Common myeloid progenitor, CD34-positive (primary cell): ENCODE measurements around the gene OR2G6. TPM values are rescaled to one million over a fixed set of nuclear protein-coding genes. Genes with fewer than 3 reads are reported as not detected.
"Not testable (repeated sequence)": the region's sequence is repeated elsewhere in the genome, so short reads cannot be mapped to it uniquely, and the experiment has no call there.

Experiments used
- CTCF ChIA-PET: fragments of 350-600 bp; sonication (Branson Sonifier 250); formaldehyde crosslinking; loops from one replicate; lab custom pipeline; 2021; ENCODE audit warnings: antibody characterized with exemption; lab: Charles Lee
- POLR2A ChIA-PET: fragments of 350-600 bp; sonication (Branson Sonifier 250); formaldehyde crosslinking; loops from one replicate; lab custom pipeline; 2021; ENCODE audit warnings: antibody characterized with exemption; lab: Charles Lee
- DNase-seq, 3 donors: peaks; one replicate each; pipeline versions ENCODE4 v3.0.0 to v3.0.0-alpha.2; 2013
- H3K27ac ChIP-seq, 2 experiments: 1 replicate in 1 of 2; 2 replicates in 1 of 2; pipeline ENCODE4 v1.7.0; 2013; ENCODE audit warnings: inconsistent platforms in 2 of 2, low read length in 2 of 2, mild to moderate bottlenecking in 2 of 2, low read depth in 1 of 2, moderate library complexity in 1 of 2; ENCODE audit not compliant: severe bottlenecking in 2 of 2, insufficient read depth in 1 of 2, poor library complexity in 1 of 2
- H3K27me3 ChIP-seq, 5 experiments: replicated peaks in 2 of 5; 1 replicate in 3 of 5; 2 replicates in 2 of 5; pipeline versions ENCODE4 v1.6.1 to v1.7.0; 2013; ENCODE audit warnings: low read length in 4 of 5, mild to moderate bottlenecking in 2 of 5, moderate library complexity in 2 of 5, inconsistent platforms in 1 of 5; ENCODE audit not compliant: insufficient read depth in 5 of 5, control insufficient read depth in 4 of 5
- H3K36me3 ChIP-seq, 4 experiments: 1 replicate in 2 of 4; 2 replicates in 2 of 4; pipeline versions ENCODE4 v1.6.1 to v1.7.0; 2013; ENCODE audit warnings: low read length in 3 of 4, control low read depth in 1 of 4, mild to moderate bottlenecking in 1 of 4; ENCODE audit not compliant: control insufficient read depth in 4 of 4, insufficient read depth in 4 of 4
- H3K4me1 ChIP-seq, 4 experiments: 1 replicate in 3 of 4; 2 replicates in 1 of 4; pipeline versions ENCODE4 v1.6.1 to v1.7.1; 2013; ENCODE audit warnings: low read length in 3 of 4, mild to moderate bottlenecking in 3 of 4, control low read depth in 1 of 4, inconsistent platforms in 1 of 4, moderate library complexity in 1 of 4; ENCODE audit not compliant: control insufficient read depth in 4 of 4, insufficient read depth in 4 of 4; ENCODE audit errors: control extremely low read depth in 1 of 4
- H3K4me3 ChIP-seq, 7 experiments: 1 replicate in 4 of 7; 2 replicates in 3 of 7; pipeline versions ENCODE4 v1.5.1 to v1.7.0; 2013; ENCODE audit warnings: mild to moderate bottlenecking in 7 of 7, low read length in 6 of 7, moderate library complexity in 6 of 7, inconsistent platforms in 2 of 7, low read depth in 2 of 7, control low read depth in 1 of 7; ENCODE audit not compliant: insufficient read depth in 4 of 7, control insufficient read depth in 1 of 7; ENCODE audit errors: extremely low read depth in 1 of 7
- H3K9me3 ChIP-seq, 5 experiments: 1 replicate in 4 of 5; 2 replicates in 1 of 5; pipeline versions ENCODE4 v1.6.1 to v1.7.1; 2013; ENCODE audit warnings: low read length in 4 of 5, mild to moderate bottlenecking in 2 of 5, inconsistent platforms in 1 of 5, low read depth in 1 of 5, moderate library complexity in 1 of 5; ENCODE audit not compliant: control insufficient read depth in 4 of 5, insufficient read depth in 2 of 5; ENCODE audit errors: control extremely low read depth in 1 of 5
- whole genome bisulfite sequencing: methylation state at CpG from one replicate; pipeline ENCODE4 v1.1.5; 2013; ENCODE audit not compliant: insufficient coverage; 5-methylcytosine and 5-hydroxymethylcytosine counted together
- polyA plus RNA-seq: library from polyadenylated mRNA; unstranded; fragments of 120-200 nt; gene quantifications from one replicate; pipeline ENCODE4 v1.2.1, GENCODE V29; 2013

Gene OR2G6
- not detected for polyA plus RNA-seq

GRCh38 chr1:248507773-248508172 lies at the start of gene OR2G6:
OR2G6 (plus strand) TSS chr1:248508073; CDS start chr1:248521647, 13,574 bp downstream.
- H3K27me3 ChIP-seq, H3K36me3 ChIP-seq, H3K27ac ChIP-seq, H3K4me1 ChIP-seq, H3K9me3 ChIP-seq, H3K4me3 ChIP-seq, CTCF ChIA-PET, POLR2A ChIA-PET, DNase-seq: not testable (repeated sequence)
- WGBS = no CpG with 5 or more reads among the region's 2 CpGs

- H3K27ac ChIP-seq, H3K36me3 ChIP-seq, H3K9me3 ChIP-seq, DNase-seq, CTCF ChIA-PET, POLR2A ChIA-PET, H3K4me3 ChIP-seq, H3K27me3 ChIP-seq, H3K4me1 ChIP-seq: not testable (repeated sequence)
- 79% methylated on average over 4 of the region's 7 CpGs for WGBS
These were observed 48.8 kb upstream of the OR2G6 start for GRCh38 chr1:248459117-248459516.

GRCh38 chr1:248471154-248471553 lies 36.7 kb upstream of the OR2G6 start:
- POLR2A ChIA-PET = no interaction called here
- no CpG with 5 or more reads among the region's 4 CpGs for WGBS
- H3K36me3 ChIP-seq = no peaks in the 10 kb centered on the region

GRCh38 chr1:248472111-248472510 lies 35.8 kb upstream of the OR2G6 start:
- no CpG with 5 or more reads among the region's 2 CpGs for WGBS
- CTCF ChIA-PET, DNase-seq, POLR2A ChIA-PET, H3K27ac ChIP-seq, H3K4me1 ChIP-seq, H3K4me3 ChIP-seq, H3K36me3 ChIP-seq, H3K9me3 ChIP-seq, H3K27me3 ChIP-seq: not testable (repeated sequence)

More at GRCh38 chr1:248471154-248471553, 36.7 kb upstream of the OR2G6 start:
- Histone ChIP-seq H3K27ac (no peak overlapping the region), H3K4me3 (no peak overlapping the region), H3K4me1 (no peaks in the 10 kb centered on the region), H3K9me3 (no peaks in the 10 kb centered on the region), H3K27me3 (no peaks in the 10 kb centered on the region)
- CTCF ChIA-PET = no interaction called here
- DNase-seq = no peak

GRCh38 chr1:248473051-248473450 lies 34.8 kb upstream of the OR2G6 start, which contains the start of gene OR2T3:
OR2T3 (plus strand) TSS chr1:248473351; CDS start chr1:248473351, 0 bp downstream.
- WGBS = no CpG with 5 or more reads among the region's 2 CpGs
- H3K36me3 ChIP-seq, POLR2A ChIA-PET, H3K9me3 ChIP-seq, H3K4me3 ChIP-seq, H3K27me3 ChIP-seq, CTCF ChIA-PET, H3K27ac ChIP-seq, DNase-seq, H3K4me1 ChIP-seq: not testable (repeated sequence)

GRCh38 chr1:248475660-248476059 lies 32.2 kb upstream of the OR2G6 start:
- H3K27me3 ChIP-seq, POLR2A ChIA-PET, H3K4me3 ChIP-seq, DNase-seq, H3K36me3 ChIP-seq, H3K27ac ChIP-seq, H3K4me1 ChIP-seq, H3K9me3 ChIP-seq, CTCF ChIA-PET: not testable (repeated sequence)
- WGBS = no CpG with 5 or more reads among the region's 1 CpG

- peak overlapping the region in 2 of 7 experiments; percentile 44 to 64 for H3K4me3 ChIP-seq
- H3K36me3 ChIP-seq, H3K27ac ChIP-seq, POLR2A ChIA-PET, H3K4me1 ChIP-seq, CTCF ChIA-PET, H3K27me3 ChIP-seq, H3K9me3 ChIP-seq: not testable (repeated sequence)
- peak in 1 of 3 donors; percentile 6 for DNase-seq
- WGBS = 35% methylated on average over 2 of the region's 13 CpGs
These were observed 25.9 kb upstream of the OR2G6 start for GRCh38 chr1:248481686-248482579.
